HAP-1 (cell line): ENCODE results near the gene JAG2.

Experiments used
- DNase-seq, 2 experiments: peaks; one replicate each; pipeline ENCODE4 v3.0.0-alpha.2; 2016 to 2020; ENCODE audit warnings: low spot score in 2 of 2
- H3K27me3 ChIP-seq: fragments of 250-450 bp; sonication (Bioruptor Pico); 2 replicates; pipeline ENCODE4 v1.5.1; 2020; ENCODE audit warnings: low read depth, mild to moderate bottlenecking, moderate library complexity
- H3K36me3 ChIP-seq: fragments of 250-450 bp; sonication (Bioruptor Pico); replicated peaks from 2 replicates; pipeline ENCODE4 v1.5.1; 2020; ENCODE audit warnings: mild to moderate bottlenecking
- H3K4me1 ChIP-seq: fragments of 250-450 bp; sonication (Bioruptor Pico); 2 replicates; pipeline ENCODE4 v1.5.1; 2020; ENCODE audit warnings: mild to moderate bottlenecking
- H3K4me3 ChIP-seq: fragments of 250-450 bp; sonication (Bioruptor Pico); 2 replicates; pipeline ENCODE4 v1.5.1; 2020; ENCODE audit warnings: mild to moderate bottlenecking, moderate library complexity
- H3K9me3 ChIP-seq: fragments of 250-450 bp; sonication (Bioruptor Pico); 2 replicates; pipeline ENCODE4 v1.5.1; 2020; ENCODE audit warnings: mild to moderate bottlenecking, moderate library complexity
- in situ Hi-C: fragments of 300-500 bp; cut with MboI; formaldehyde crosslinking; loops from 3 replicates; pipeline ENCODE4 v1.14.3; 2020; ENCODE audit warnings: low sequenced_read_pairs, inconsistent platforms, mixed read lengths

JAG2 gene

GRCh38 chr14:105169776-105170655, 1.4 kb upstream of the JAG2 start:
- peak in 1 of 2 experiments; percentile 39 for DNase-seq
- Histone ChIP-seq H3K4me1 (peaks cover 6% of the 10 kb centered on the region), H3K4me3 (no peak overlapping the region), H3K27me3 (no peaks in the 10 kb centered on the region), H3K36me3 (peaks cover 15% of the 10 kb centered on the region), H3K9me3 (no peaks in the 10 kb centered on the region)
- in situ Hi-C loops: no loop called here

GRCh38 chr14:105168979-105169507, 467 bp upstream of the JAG2 start:
- H3K36me3 ChIP-seq: peaks cover 15% of the 10 kb centered on the region
- peak; percentile 16 to 70 for DNase-seq
- H3K4me1 ChIP-seq: peaks cover 6% of the 10 kb centered on the region
- H3K27me3 ChIP-seq: no peaks in the 10 kb centered on the region
- in situ Hi-C loops: no loop called here
- H3K4me3 ChIP-seq: peak overlapping the region; percentile 27
- no peaks in the 10 kb centered on the region for H3K9me3 ChIP-seq

- in situ Hi-C loops: no loop called here
- peaks cover 6% of the 10 kb centered on the region for H3K4me1 ChIP-seq
- H3K4me3 ChIP-seq: peak overlapping the region; percentile 51
- no peak for DNase-seq
- H3K27me3 ChIP-seq: no peaks in the 10 kb centered on the region
- no peaks in the 10 kb centered on the region for H3K9me3 ChIP-seq
- H3K36me3 ChIP-seq: peaks cover 15% of the 10 kb centered on the region
Measured at GRCh38 chr14:105168093-105168420, 519 bp downstream of the JAG2 start.

GRCh38 chr14:105167303-105168092, 1.1 kb downstream of the JAG2 start:
- Histone ChIP-seq H3K4me3 (peak overlapping the region; percentile 51), H3K9me3 (no peaks in the 10 kb centered on the region), H3K4me1 (peaks cover 6% of the 10 kb centered on the region), H3K27me3 (no peaks in the 10 kb centered on the region), H3K36me3 (peaks cover 15% of the 10 kb centered on the region)
- in situ Hi-C loops: no loop called here
- DNase-seq: peak; percentile 20 to 68

GRCh38 chr14:105166571-105167302, 1.8 kb downstream of the JAG2 start:
- DNase-seq: no peak
- Histone ChIP-seq H3K4me1 (peaks cover 6% of the 10 kb centered on the region), H3K27me3 (no peaks in the 10 kb centered on the region), H3K9me3 (no peaks in the 10 kb centered on the region), H3K36me3 (peaks cover 15% of the 10 kb centered on the region), H3K4me3 (peak overlapping the region; percentile 37)
- in situ Hi-C loops: no loop called here

GRCh38 chr14:105165761-105166485, 2.7 kb downstream of the JAG2 start:
- no peaks in the 10 kb centered on the region for H3K27me3 ChIP-seq
- peak overlapping the region; percentile 37; the same call in 1 of the 2 replicates for H3K4me3 ChIP-seq
- no peak for DNase-seq
- H3K9me3 ChIP-seq: no peaks in the 10 kb centered on the region
- H3K36me3 ChIP-seq: peaks cover 15% of the 10 kb centered on the region
- in situ Hi-C loops: no loop called here
- H3K4me1 ChIP-seq: peaks cover 6% of the 10 kb centered on the region

- in situ Hi-C loops: no loop called here
- Histone ChIP-seq H3K36me3 (peaks cover 15% of the 10 kb centered on the region), H3K4me3 (no peak overlapping the region), H3K9me3 (no peaks in the 10 kb centered on the region), H3K27me3 (no peaks in the 10 kb centered on the region), H3K4me1 (peaks cover 6% of the 10 kb centered on the region)
- DNase-seq: no peak
Measured at GRCh38 chr14:105165134-105165704, 3.4 kb downstream of the JAG2 start.

GRCh38 chr14:105163040-105163742, 5.4 kb downstream of the JAG2 start:
- DNase-seq: no peak
- Histone ChIP-seq H3K4me1 (peaks cover 6% of the 10 kb centered on the region), H3K27me3 (no peaks in the 10 kb centered on the region), H3K4me3 (no peak overlapping the region), H3K36me3 (peaks cover 15% of the 10 kb centered on the region), H3K9me3 (no peaks in the 10 kb centered on the region)
- in situ Hi-C loops: no loop called here

GRCh38 chr14:105162669-105162979, 6.0 kb downstream of the JAG2 start:
- Histone ChIP-seq H3K27me3 (no peaks in the 10 kb centered on the region), H3K4me1 (peaks cover 6% of the 10 kb centered on the region), H3K4me3 (no peak overlapping the region), H3K9me3 (no peaks in the 10 kb centered on the region), H3K36me3 (peaks cover 15% of the 10 kb centered on the region)
- no peak for DNase-seq
- in situ Hi-C loops: no loop called here

GRCh38 chr14:105161964-105162668, 6.5 kb downstream of the JAG2 start:
- Histone ChIP-seq H3K4me1 (peaks cover 5% of the 10 kb centered on the region), H3K4me3 (no peak overlapping the region), H3K9me3 (no peaks in the 10 kb centered on the region), H3K27me3 (no peaks in the 10 kb centered on the region), H3K36me3 (peaks cover 15% of the 10 kb centered on the region)
- in situ Hi-C loops: no loop called here
- DNase-seq: no peak

GRCh38 chr14:105161309-105161708, 7.3 kb downstream of the JAG2 start:
- no peaks in the 10 kb centered on the region for H3K4me1 ChIP-seq
- peaks cover 7% of the 10 kb centered on the region for H3K36me3 ChIP-seq
- no peak for DNase-seq

GRCh38 chr14:105160776-105161175, 7.8 kb downstream of the JAG2 start:
- in situ Hi-C loops: no loop called here
- no peak for DNase-seq
- H3K27me3 ChIP-seq: no peaks in the 10 kb centered on the region
- no peak overlapping the region for H3K4me3 ChIP-seq
- H3K4me1 ChIP-seq: no peaks in the 10 kb centered on the region
- H3K9me3 ChIP-seq: no peaks in the 10 kb centered on the region
- H3K36me3 ChIP-seq: peaks cover 7% of the 10 kb centered on the region

More at GRCh38 chr14:105161309-105161708, 7.3 kb downstream of the JAG2 start:
- Histone ChIP-seq H3K27me3 (no peaks in the 10 kb centered on the region), H3K9me3 (no peaks in the 10 kb centered on the region), H3K4me3 (no peak overlapping the region)
- in situ Hi-C loops: no loop called here
